Peyer's patch (tissue), 4 donors: Measurements from ENCODE around the gene BCL6B.

Experiments
- CTCF ChIP-seq, 6 experiments: fragments of 450-650 bp in 4 of 6; fragments of 200-600 bp in 2 of 6; sonication (generic) in 1 of 6; IDR thresholded peaks; one replicate each; pipeline ENCODE4 v1.5.1; 2017 to 2019; ENCODE audit warnings: antibody characterized with exemption in 6 of 6, mild to moderate bottlenecking in 3 of 6, moderate library complexity in 1 of 6
- POLR2A ChIP-seq, 2 donors: fragments of 450-650 bp; IDR thresholded peaks; one replicate each; pipeline ENCODE4 v1.5.1; 2017; ENCODE audit warnings: antibody characterized with exemption in 2 of 2, mild to moderate bottlenecking in 2 of 2, moderate library complexity in 2 of 2

- TF ChIP-seq CTCF (IDR thresholded peaks at IDR 0.05), result no peak
- TF ChIP-seq POLR2A (IDR thresholded peaks at IDR 0.05), result no peak
These were observed 2.9 kb upstream of the BCL6B start for GRCh38 chr17:7019839-7020519.
